Activated gamma-delta T cell treated with anti-CD3 and anti-CD28 coated beads, Interleukin-2, amount 50 U/mL, for 16 hours (primary cell): ENCODE results near the gene ZSCAN21.

Source experiments
- DNase-seq: peaks from one replicate; pipeline ENCODE4 v3.0.0-alpha.2; 2020; ENCODE audit warnings: low read depth

The ZSCAN21 gene

GRCh38 chr7:100029596-100029995 lies 20.0 kb upstream of the ZSCAN21 start:
- DNase-seq: no peak

GRCh38 chr7:100033526-100033925 lies 16.0 kb upstream of the ZSCAN21 start:
- DNase-seq: no peak

GRCh38 chr7:100034871-100035510 lies 14.6 kb upstream of the ZSCAN21 start:
- DNase-seq: no peak

- DNase-seq: no peak
These were observed 13.7 kb upstream of the ZSCAN21 start for GRCh38 chr7:100035876-100036275.

- DNase-seq: no peak
These were observed 11.2 kb upstream of the ZSCAN21 start for GRCh38 chr7:100038326-100038725.

- DNase-seq: no peak
These were observed 9.0 kb upstream of the ZSCAN21 start for GRCh38 chr7:100040575-100040974.

- no peak for DNase-seq
These were observed 4.9 kb upstream of the ZSCAN21 start for GRCh38 chr7:100044718-100045117.

GRCh38 chr7:100048680-100049079 lies 894 bp upstream of the ZSCAN21 start:
- DNase-seq: no peak

- DNase-seq: no peak
These were observed 2.0 kb downstream of the ZSCAN21 start for GRCh38 chr7:100051611-100052010.

- no peak for DNase-seq
These were observed 3.6 kb downstream of the ZSCAN21 start for GRCh38 chr7:100053215-100053614.

- no peak for DNase-seq
These were observed 7.4 kb downstream of the ZSCAN21 start for GRCh38 chr7:100057006-100057405.

GRCh38 chr7:100059251-100059739 lies 9.7 kb downstream of the ZSCAN21 start:
- no peak for DNase-seq

- no peak for DNase-seq
These were observed 12.1 kb downstream of the ZSCAN21 start for GRCh38 chr7:100061518-100062193.

GRCh38 chr7:100063376-100063775 lies 13.8 kb downstream of the ZSCAN21 start:
- no peak for DNase-seq

- no peak for DNase-seq
These were observed 14.6 kb downstream of the ZSCAN21 start for GRCh38 chr7:100064162-100064561.

GRCh38 chr7:100065452-100066186 lies 16.0 kb downstream of the ZSCAN21 start:
- DNase-seq: no peak

- DNase-seq: no peak
These were observed 17.4 kb downstream of the ZSCAN21 start for GRCh38 chr7:100066953-100067352.

- DNase-seq: no peak
These were observed 20.4 kb downstream of the ZSCAN21 start for GRCh38 chr7:100069991-100070390.

- DNase-seq: no peak
These were observed 21.6 kb downstream of the ZSCAN21 start for GRCh38 chr7:100071018-100071723.

- DNase-seq: no peak
These were observed 22.9 kb downstream of the ZSCAN21 start for GRCh38 chr7:100072462-100072861.

GRCh38 chr7:100074841-100075240 lies 25.3 kb downstream of the ZSCAN21 start:
- DNase-seq: no peak

GRCh38 chr7:100075418-100075817 lies 25.8 kb downstream of the ZSCAN21 start:
- DNase-seq: no peak
